Esophagus squamous epithelium (tissue), 4 donors: ENCODE data around the gene GPR37.

Source experiments
- POLR2A ChIP-seq, 4 donors: fragments of 450-650 bp; IDR thresholded peaks; one replicate each; pipeline ENCODE4 v1.6.1; 2017; ENCODE audit warnings: antibody characterized with exemption in 4 of 4, mild to moderate bottlenecking in 4 of 4, moderate library complexity in 3 of 4
- TF ChIP-seq, protein P1 (sequence below), 6 experiments: fragments of 450-650 bp in 4 of 6; fragments of 200-600 bp in 2 of 6; sonication (generic) in 2 of 6; IDR thresholded peaks; one replicate each; pipeline ENCODE4 v1.5.1; 2016 to 2019; ENCODE audit warnings: antibody characterized with exemption in 6 of 6, mild to moderate bottlenecking in 4 of 6, moderate library complexity in 4 of 6

DNA sequence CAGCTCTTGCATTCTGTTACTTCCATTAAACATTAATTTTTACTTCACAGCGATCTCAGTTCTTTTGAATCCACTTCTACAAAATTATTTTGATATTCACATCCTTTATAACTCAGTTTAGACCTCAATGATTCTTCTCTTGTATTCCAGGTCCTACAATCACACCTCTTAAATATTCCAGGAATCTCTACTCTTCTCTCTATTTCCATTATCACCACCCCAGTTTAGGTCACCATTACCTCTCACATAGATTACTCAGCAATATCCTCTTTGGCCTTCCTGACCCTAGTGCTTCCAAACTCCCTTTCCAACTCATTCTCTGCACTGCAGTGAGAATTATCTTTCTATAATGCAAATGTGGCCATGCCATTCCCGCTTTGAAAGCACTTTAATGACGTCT, 27.1 kb upstream of the GPR37 start:
- no peak for TF ChIP-seq POLR2A (IDR thresholded peaks at IDR 0.05)
- TF ChIP-seq, protein P1, sequence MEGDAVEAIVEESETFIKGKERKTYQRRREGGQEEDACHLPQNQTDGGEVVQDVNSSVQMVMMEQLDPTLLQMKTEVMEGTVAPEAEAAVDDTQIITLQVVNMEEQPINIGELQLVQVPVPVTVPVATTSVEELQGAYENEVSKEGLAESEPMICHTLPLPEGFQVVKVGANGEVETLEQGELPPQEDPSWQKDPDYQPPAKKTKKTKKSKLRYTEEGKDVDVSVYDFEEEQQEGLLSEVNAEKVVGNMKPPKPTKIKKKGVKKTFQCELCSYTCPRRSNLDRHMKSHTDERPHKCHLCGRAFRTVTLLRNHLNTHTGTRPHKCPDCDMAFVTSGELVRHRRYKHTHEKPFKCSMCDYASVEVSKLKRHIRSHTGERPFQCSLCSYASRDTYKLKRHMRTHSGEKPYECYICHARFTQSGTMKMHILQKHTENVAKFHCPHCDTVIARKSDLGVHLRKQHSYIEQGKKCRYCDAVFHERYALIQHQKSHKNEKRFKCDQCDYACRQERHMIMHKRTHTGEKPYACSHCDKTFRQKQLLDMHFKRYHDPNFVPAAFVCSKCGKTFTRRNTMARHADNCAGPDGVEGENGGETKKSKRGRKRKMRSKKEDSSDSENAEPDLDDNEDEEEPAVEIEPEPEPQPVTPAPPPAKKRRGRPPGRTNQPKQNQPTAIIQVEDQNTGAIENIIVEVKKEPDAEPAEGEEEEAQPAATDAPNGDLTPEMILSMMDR (IDR thresholded peaks at IDR 0.05) = no peak
